Neural cell (in vitro differentiated cells): ENCODE measurements around the gene TP53AIP1. TPM values are rescaled to one million over a fixed set of nuclear protein-coding genes. Genes with fewer than 3 reads are reported as not detected.

Source experiments
- H2AFZ ChIP-seq: fragments of 200-600, 300-800 bp; sonication (generic), shearing (Covaris generic); 2 replicates; pipeline ENCODE4 v1.6.0; 2014; ENCODE audit warnings: low read depth, mild to moderate bottlenecking, antibody characterized with exemption, low read length, moderate library complexity
- H3F3A ChIP-seq: fragments of 200-600 bp; shearing (Covaris generic); 2 replicates; pipeline ENCODE4 v1.6.1; 2016; ENCODE audit warnings: mild to moderate bottlenecking, moderate library complexity, mixed read lengths, antibody characterized with exemption, low read length; ENCODE audit not compliant: insufficient read depth, poor library complexity, severe bottlenecking
- H3K27ac ChIP-seq: fragments of 200-600, 300-800 bp; sonication (generic), shearing (Covaris generic); 2 replicates; pipeline ENCODE4 v1.5.1; 2014; ENCODE audit warnings: mild to moderate bottlenecking, low read length, moderate library complexity
- H3K27me3 ChIP-seq: fragments of 300-800, 200-600 bp; sonication (generic), shearing (Covaris generic); 2 replicates; pipeline ENCODE4 v1.6.0; 2014; ENCODE audit warnings: mild to moderate bottlenecking, low read depth, low read length, moderate library complexity; ENCODE audit not compliant: insufficient read depth
- H3K36me3 ChIP-seq: fragments of 300-800, 200-600 bp; sonication (generic), shearing (Covaris generic); 2 replicates; pipeline ENCODE4 v1.5.1; 2014; ENCODE audit warnings: mild to moderate bottlenecking, antibody characterized with exemption, low read length, moderate library complexity; ENCODE audit not compliant: insufficient read depth
- H3K4me2 ChIP-seq: fragments of 300-800, 200-600 bp; sonication (generic), shearing (Covaris generic); 2 replicates; pipeline ENCODE4 v1.6.0; 2014; ENCODE audit warnings: mild to moderate bottlenecking, low read length
- H3K4me3 ChIP-seq: fragments of 300-800, 200-600 bp; sonication (generic), shearing (Covaris generic); 2 replicates; pipeline ENCODE4 v1.5.1; 2014; ENCODE audit warnings: mild to moderate bottlenecking, low read length, moderate library complexity
- H3K79me2 ChIP-seq: fragments of 200-600 bp; shearing (Covaris generic); replicated peaks from 2 replicates; pipeline ENCODE4 v1.6.0; 2014; ENCODE audit warnings: mild to moderate bottlenecking, low read length, moderate library complexity; ENCODE audit not compliant: insufficient read depth
- H3K9ac ChIP-seq: fragments of 300-800, 200-600 bp; sonication (generic), shearing (Covaris generic); 2 replicates; pipeline ENCODE4 v1.6.1; 2016; ENCODE audit warnings: mild to moderate bottlenecking, low read length, mixed read lengths
- H3K9me2 ChIP-seq: fragments of 200-600 bp; shearing (Covaris generic); 2 replicates; pipeline ENCODE4 v1.6.1; 2016; ENCODE audit warnings: mild to moderate bottlenecking, low read length, mixed read lengths; ENCODE audit not compliant: insufficient read depth
- H3K9me3 ChIP-seq: fragments of 200-600, 300-800 bp; sonication (generic), shearing (Covaris generic); 2 replicates; pipeline ENCODE4 v1.6.1; 2016; ENCODE audit warnings: mild to moderate bottlenecking, mixed run types, low read length, moderate library complexity, mixed read lengths
- H4K20me1 ChIP-seq: fragments of 200-600 bp; shearing (Covaris generic); 2 replicates; pipeline ENCODE4 v1.6.1; 2016; ENCODE audit warnings: mild to moderate bottlenecking, mixed run types; ENCODE audit not compliant: insufficient read depth
- CTCF ChIP-seq: fragments of 450-650 bp; IDR thresholded peaks from 2 replicates; pipeline ENCODE4 v1.5.1; 2014; ENCODE audit warnings: antibody characterized with exemption, mild to moderate bottlenecking, moderate library complexity; ENCODE audit not compliant: poor library complexity, severe bottlenecking
- EP300 ChIP-seq: fragments of 450-650 bp; conservative IDR thresholded peaks from 2 replicates; pipeline ENCODE4 v1.6.1; 2014; ENCODE audit warnings: antibody characterized with exemption, mild to moderate bottlenecking, moderate library complexity; ENCODE audit not compliant: poor library complexity, severe bottlenecking
- EZH2 ChIP-seq: fragments of 200-600, 300-800 bp; shearing (Covaris generic), sonication (generic); IDR thresholded peaks from 2 replicates; pipeline ENCODE4 v1.6.1; 2014; ENCODE audit warnings: antibody characterized with exemption, low read length, borderline replicate concordance, mild to moderate bottlenecking; ENCODE audit not compliant: insufficient read depth, poor library complexity, severe bottlenecking
- MXI1 ChIP-seq: fragments of 450-650 bp; conservative IDR thresholded peaks from 2 replicates; pipeline ENCODE4 v1.6.1; 2014; ENCODE audit warnings: antibody characterized with exemption, mild to moderate bottlenecking; ENCODE audit not compliant: poor library complexity, severe bottlenecking
- POLR2AphosphoS5 ChIP-seq: IDR thresholded peaks from 2 replicates; pipeline ENCODE4 v1.6.1; 2012
- RAD21 ChIP-seq: fragments of 450-650 bp; conservative IDR thresholded peaks from 2 replicates; pipeline ENCODE4 v1.6.1; 2014; ENCODE audit warnings: antibody characterized with exemption, mild to moderate bottlenecking, moderate library complexity
- REST ChIP-seq: IDR thresholded peaks from 2 replicates; pipeline ENCODE4 v1.6.1; 2012; ENCODE audit warnings: borderline replicate concordance
- SMC3 ChIP-seq: fragments of 450-650 bp; conservative IDR thresholded peaks from 2 replicates; pipeline ENCODE4 v1.6.1; 2014; ENCODE audit warnings: antibody characterized with exemption, mild to moderate bottlenecking, moderate library complexity; ENCODE audit not compliant: poor library complexity
- TAF1 ChIP-seq: IDR thresholded peaks from 2 replicates; pipeline ENCODE4 v1.6.1; 2012; ENCODE audit warnings: low read depth
- polyA plus RNA-seq: library from polyadenylated mRNA; depleted of rRNA; stranded (reverse); fragments of >200 nt; gene quantifications from 2 replicates; pipeline ENCODE4 v1.2.3, GENCODE V29; 2014

The TP53AIP1 gene
- polyA plus RNA-seq, 1 donor from 2014 or later = 0.68 TPM

- Histone ChIP-seq H3K9ac (no peak overlapping the region), H3K27ac (no peak overlapping the region), H2AFZ (no peak overlapping the region), H3K36me3 (no peaks in the 10 kb centered on the region), H3K4me3 (no peak overlapping the region), H3K27me3 (no peaks in the 10 kb centered on the region), H3K4me2 (no peak overlapping the region), H3K79me2 (no peaks in the 10 kb centered on the region), H3F3A (no peaks in the 10 kb centered on the region), H3K9me3 (no peaks in the 10 kb centered on the region), H4K20me1 (no peaks in the 10 kb centered on the region), H3K9me2 (no peaks in the 10 kb centered on the region)
- TF ChIP-seq EP300 (no peak), SMC3 (no peak), RAD21 (no peak), POLR2AphosphoS5 (no peak), REST (peak; percentile 37)
Observed at GRCh38 chr11:128943428-128943976, 831 bp upstream of the TP53AIP1 start.

- TF ChIP-seq TAF1 (no peak), RAD21 (no peak), MXI1 (no peak), CTCF (no peak), EZH2 (no peak), SMC3 (no peak), POLR2AphosphoS5 (no peak), EP300 (no peak)
- Histone ChIP-seq H3K9ac (no peak overlapping the region), H3K36me3 (no peaks in the 10 kb centered on the region), H3K4me3 (no peak overlapping the region), H3K27me3 (no peaks in the 10 kb centered on the region), H4K20me1 (no peaks in the 10 kb centered on the region), H3F3A (no peaks in the 10 kb centered on the region), H3K4me2 (no peak overlapping the region), H3K9me3 (no peaks in the 10 kb centered on the region), H3K27ac (no peak overlapping the region), H2AFZ (no peak overlapping the region), H3K79me2 (no peaks in the 10 kb centered on the region), H3K9me2 (no peaks in the 10 kb centered on the region)
Observed at GRCh38 chr11:128942272-128942612, 429 bp downstream of the TP53AIP1 start.
